HEK293T (cell line): ENCODE data around the gene AXL.

Experiments used
- CTCF ChIA-PET: fragments of 350-600 bp; formaldehyde crosslinking; extraction: SDS; loops from one replicate; lab custom pipeline; 2021; ENCODE audit warnings: antibody characterized with exemption, inconsistent platforms; lab: Yijun Ruan, JAX
- POLR2A ChIA-PET: fragments of 350-600 bp; formaldehyde crosslinking; extraction: SDS; loops from one replicate; lab custom pipeline; 2020; ENCODE audit warnings: antibody characterized with exemption, inconsistent platforms; lab: Yijun Ruan, JAX
- DNase-seq: peaks from one replicate; pipeline ENCODE4 v3.0.0; 2012; ENCODE audit warnings: mixed read lengths; ENCODE audit errors: extremely low spot score
- ARNT ChIP-seq: fragments of 450-650 bp; IDR thresholded peaks from 2 replicates; pipeline ENCODE4 v1.6.1; 2017; ENCODE audit warnings: mild to moderate bottlenecking
- BHLHE40 ChIP-seq: fragments of 450-650 bp; IDR thresholded peaks from 2 replicates; pipeline ENCODE4 v1.6.1; 2016; ENCODE audit warnings: mild to moderate bottlenecking, moderate library complexity, borderline replicate concordance
- CTBP1 ChIP-seq: fragments of 450-650 bp; IDR thresholded peaks from 2 replicates; pipeline ENCODE4 v1.6.1; 2016; ENCODE audit warnings: borderline replicate concordance
- ELF4 ChIP-seq: fragments of 450-650 bp; IDR thresholded peaks from 2 replicates; pipeline ENCODE4 v1.6.1; 2017; ENCODE audit warnings: antibody characterized with exemption
- FOXA1 ChIP-seq: fragments of 450-650 bp; IDR thresholded peaks from 2 replicates; pipeline ENCODE4 v1.6.1; 2016; ENCODE audit warnings: mild to moderate bottlenecking
- FOXK2 ChIP-seq: fragments of 450-650 bp; IDR thresholded peaks from 2 replicates; pipeline ENCODE4 v1.6.1; 2016; ENCODE audit warnings: mild to moderate bottlenecking
- FOXM1 ChIP-seq: fragments of 450-650 bp; IDR thresholded peaks from 2 replicates; pipeline ENCODE4 v1.6.1; 2017; ENCODE audit warnings: mild to moderate bottlenecking, borderline replicate concordance
- HDGF ChIP-seq: fragments of 450-650 bp; IDR thresholded peaks from 2 replicates; pipeline ENCODE4 v1.6.1; 2017; ENCODE audit warnings: antibody characterized with exemption, borderline replicate concordance
- L3MBTL2 ChIP-seq: fragments of 450-650 bp; conservative IDR thresholded peaks from 2 replicates; pipeline ENCODE4 v1.6.1; 2016; ENCODE audit warnings: mild to moderate bottlenecking
- LEF1 ChIP-seq: fragments of 450-650 bp; IDR thresholded peaks from 2 replicates; pipeline ENCODE4 v1.6.1; 2017; ENCODE audit warnings: mild to moderate bottlenecking, borderline replicate concordance
- NFRKB ChIP-seq: fragments of 450-650 bp; IDR thresholded peaks from 2 replicates; pipeline ENCODE4 v1.6.1; 2016; ENCODE audit warnings: mild to moderate bottlenecking, moderate library complexity
- SP1 ChIP-seq: fragments of 450-650 bp; IDR thresholded peaks from 2 replicates; pipeline ENCODE4 v1.6.1; 2017
- SUZ12 ChIP-seq: fragments of 450-650 bp; IDR thresholded peaks from 2 replicates; pipeline ENCODE4 v1.6.1; 2016; ENCODE audit warnings: mild to moderate bottlenecking
- TARDBP ChIP-seq: fragments of 450-650 bp; IDR thresholded peaks from 2 replicates; pipeline ENCODE4 v1.6.1; 2016
- ZNF384 ChIP-seq: fragments of 450-650 bp; IDR thresholded peaks from 2 replicates; pipeline ENCODE4 v1.6.1; 2016
- TF ChIP-seq, protein P1 (sequence below): fragments of 450-650 bp; IDR thresholded peaks from 2 replicates; pipeline ENCODE4 v1.6.1; 2016

The AXL gene

GRCh38 chr19:41205995-41206394 lies 13.0 kb upstream of the AXL start:
- DNase-seq: no peak
- no peak for TF ChIP-seq L3MBTL2
- TF ChIP-seq ZNF384: no peak
- TF ChIP-seq HDGF: no peak
- no peak for TF ChIP-seq SUZ12
- TF ChIP-seq CTBP1: no peak
- no peak for TF ChIP-seq TARDBP
- TF ChIP-seq SP1: no peak
- TF ChIP-seq BHLHE40: no peak
- TF ChIP-seq ARNT: no peak
- no peak for TF ChIP-seq FOXM1
- no peak for TF ChIP-seq ELF4
- TF ChIP-seq FOXK2: no peak
- no peak for TF ChIP-seq NFRKB
- TF ChIP-seq FOXA1: no peak
- no peak for TF ChIP-seq LEF1
- TF ChIP-seq, protein P1, sequence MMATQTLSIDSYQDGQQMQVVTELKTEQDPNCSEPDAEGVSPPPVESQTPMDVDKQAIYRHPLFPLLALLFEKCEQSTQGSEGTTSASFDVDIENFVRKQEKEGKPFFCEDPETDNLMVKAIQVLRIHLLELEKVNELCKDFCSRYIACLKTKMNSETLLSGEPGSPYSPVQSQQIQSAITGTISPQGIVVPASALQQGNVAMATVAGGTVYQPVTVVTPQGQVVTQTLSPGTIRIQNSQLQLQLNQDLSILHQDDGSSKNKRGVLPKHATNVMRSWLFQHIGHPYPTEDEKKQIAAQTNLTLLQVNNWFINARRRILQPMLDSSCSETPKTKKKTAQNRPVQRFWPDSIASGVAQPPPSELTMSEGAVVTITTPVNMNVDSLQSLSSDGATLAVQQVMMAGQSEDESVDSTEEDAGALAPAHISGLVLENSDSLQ: no peak
- CTCF ChIA-PET: no interaction called here
- POLR2A ChIA-PET: interaction anchor here (1.1 to 7.1 kb wide), 2 partner anchors 20 to 57 kb away, joined by 4 to 48 read pairs; partner anchors contain the start of gene HNRNPUL1

- CTCF ChIA-PET: no interaction called here
- POLR2A ChIA-PET: interaction anchor here (1.1 to 7.1 kb wide), 2 partner anchors 20 to 57 kb away, joined by 4 to 48 read pairs; partner anchors contain the start of gene HNRNPUL1
- no peak for TF ChIP-seq L3MBTL2
- TF ChIP-seq HDGF: no peak
- TF ChIP-seq FOXA1: no peak
- TF ChIP-seq ZNF384: no peak
- no peak for TF ChIP-seq FOXM1
- TF ChIP-seq TARDBP: no peak
- no peak for TF ChIP-seq NFRKB
- TF ChIP-seq LEF1: no peak
- no peak for TF ChIP-seq ARNT
- TF ChIP-seq CTBP1: no peak
- no peak for TF ChIP-seq FOXK2
- TF ChIP-seq, protein P1: no peak
- TF ChIP-seq ELF4: no peak
- TF ChIP-seq SUZ12: no peak
- no peak for TF ChIP-seq BHLHE40
- TF ChIP-seq SP1: no peak
- no peak for DNase-seq
Measured at GRCh38 chr19:41206456-41206855, 12.6 kb upstream of the AXL start.

DNA sequence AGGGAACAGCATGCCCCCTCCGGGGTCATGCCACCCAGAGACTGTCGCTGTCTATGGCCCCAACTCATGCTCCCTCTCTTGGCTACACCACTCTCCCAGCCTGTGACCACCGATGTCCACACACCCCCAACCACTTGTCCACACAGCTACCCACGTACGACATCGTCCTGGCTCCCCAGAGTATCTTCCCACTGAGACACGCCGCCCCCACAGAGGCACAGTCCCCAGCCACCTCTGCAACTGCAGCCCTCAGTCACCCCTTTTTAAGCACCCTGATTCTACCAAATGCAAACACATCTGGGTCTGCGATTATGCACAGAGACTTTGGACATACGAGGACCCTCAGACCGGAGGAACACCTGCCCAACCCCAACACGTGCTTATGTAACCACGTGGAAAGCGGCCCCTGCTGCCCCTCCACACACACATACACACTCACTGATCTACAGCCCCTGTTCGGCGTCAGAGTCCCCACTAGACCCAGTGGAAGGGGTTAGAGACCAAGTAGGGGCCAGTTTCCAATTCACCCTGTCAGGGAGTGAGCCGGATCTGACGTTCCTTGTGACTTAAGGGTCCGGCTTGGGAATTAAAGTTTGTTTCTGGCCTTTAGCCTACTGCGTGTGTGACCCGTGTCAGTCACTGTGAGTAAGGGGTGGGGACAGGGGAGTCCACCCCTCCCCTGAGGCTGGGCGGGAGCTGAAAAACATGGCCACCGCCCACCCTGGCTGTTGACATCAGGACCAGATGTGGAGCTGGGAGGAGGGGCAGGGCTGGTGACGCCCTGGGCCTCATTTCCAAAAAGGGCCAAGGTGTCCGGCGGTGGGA lies 11.9 kb upstream of the AXL start:
- POLR2A ChIA-PET: interaction anchor here (1.1 to 7.1 kb wide), 2 partner anchors 19 to 56 kb away, joined by 4 to 48 read pairs; partner anchors contain the start of gene HNRNPUL1

DNA sequence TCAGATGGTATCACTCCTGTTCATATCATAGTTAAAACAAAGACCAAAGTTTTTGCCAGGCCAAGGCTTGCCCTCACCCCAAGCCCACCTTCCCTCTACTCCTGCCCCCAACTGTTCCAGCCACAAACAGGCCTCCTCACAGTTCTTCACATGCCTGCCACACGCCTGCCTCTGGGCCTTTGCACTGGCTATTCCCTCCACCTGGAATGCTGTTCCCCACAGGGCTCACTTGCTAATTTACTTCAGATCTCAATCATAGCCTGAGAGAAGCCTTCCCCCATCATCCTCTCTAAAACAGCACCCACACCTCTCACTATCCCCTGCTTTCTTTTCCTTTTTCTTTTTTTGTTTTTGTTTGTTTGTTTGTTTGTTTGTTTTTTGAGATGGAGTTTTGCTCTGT lies 4.9 kb upstream of the AXL start:
- CTCF ChIA-PET: no interaction called here

More for the DNA sequence above, 11.9 kb upstream of the AXL start:
- no peak for TF ChIP-seq HDGF
- TF ChIP-seq CTBP1: no peak
- no peak for TF ChIP-seq SP1
- no peak for TF ChIP-seq TARDBP
- DNase-seq: no peak
- CTCF ChIA-PET: no interaction called here

GRCh38 chr19:41217741-41218140 lies 1.3 kb upstream of the AXL start:
- no peak for DNase-seq
- ChIA-PET POLR2A (no interaction called here), CTCF (no interaction called here)
- TF ChIP-seq BHLHE40: no peak
- no peak for TF ChIP-seq ZNF384
- TF ChIP-seq ELF4: no peak
- no peak for TF ChIP-seq NFRKB
- TF ChIP-seq, protein P1: no peak
- no peak for TF ChIP-seq FOXK2

More for the DNA sequence above, 4.9 kb upstream of the AXL start:
- POLR2A ChIA-PET: no interaction called here
- TF ChIP-seq L3MBTL2: no peak
- no peak for TF ChIP-seq FOXM1
- TF ChIP-seq TARDBP: no peak
- TF ChIP-seq SUZ12: no peak
- TF ChIP-seq ZNF384: no peak
- TF ChIP-seq, protein P1: no peak
- no peak for TF ChIP-seq ARNT
- no peak for TF ChIP-seq HDGF
- TF ChIP-seq FOXK2: no peak
- TF ChIP-seq SP1: no peak
- TF ChIP-seq BHLHE40: no peak
- TF ChIP-seq LEF1: no peak
- no peak for DNase-seq
